Aorta (tissue), 5 donors: ENCODE results near the gene RPS6KA5. TPM values are rescaled to one million over a fixed set of nuclear protein-coding genes. Genes with fewer than 3 reads are reported as not detected.

Source experiments
- ATAC-seq: fragments of 200-7000 bp; cut with Tn5 transposase; one replicate; pipeline ENCODE4 v1.9.1; 2022; ENCODE audit warnings: moderate library complexity; ENCODE audit not compliant: low FRiP score
- DNase-seq, 2 donors: peaks; one replicate each; pipeline ENCODE4 v3.0.0-alpha.2; 2020
- H3K27ac ChIP-seq, 2 donors: one replicate each; pipeline ENCODE4 v1.5.1; 2013; ENCODE audit warnings: low read length in 2 of 2, mild to moderate bottlenecking in 2 of 2, moderate library complexity in 2 of 2, control low read depth in 1 of 2, inconsistent platforms in 1 of 2, low read depth in 1 of 2
- H3K27me3 ChIP-seq, 2 donors: one replicate each; pipeline ENCODE4 v1.6.1; 2013; ENCODE audit warnings: control low read depth in 1 of 2, low read length in 1 of 2, mild to moderate bottlenecking in 1 of 2, moderate library complexity in 1 of 2; ENCODE audit not compliant: insufficient read depth in 2 of 2, control insufficient read depth in 1 of 2
- H3K36me3 ChIP-seq, 2 donors: one replicate each; pipeline ENCODE4 v1.6.1; 2013; ENCODE audit warnings: control low read depth in 1 of 2, low read length in 1 of 2, mild to moderate bottlenecking in 1 of 2; ENCODE audit not compliant: insufficient read depth in 2 of 2, control insufficient read depth in 1 of 2
- H3K4me1 ChIP-seq, 2 donors: one replicate each; pipeline ENCODE4 v1.6.1; 2013; ENCODE audit warnings: low read length in 2 of 2, control low read depth in 1 of 2, mild to moderate bottlenecking in 1 of 2, moderate library complexity in 1 of 2; ENCODE audit not compliant: insufficient read depth in 2 of 2, control insufficient read depth in 1 of 2
- H3K4me3 ChIP-seq, 2 donors: one replicate each; pipeline ENCODE4 v1.5.1; 2013; ENCODE audit warnings: low read length in 2 of 2, control low read depth in 1 of 2, mild to moderate bottlenecking in 1 of 2
- H3K9me3 ChIP-seq: one replicate; pipeline ENCODE4 v1.6.1; 2013; ENCODE audit warnings: mild to moderate bottlenecking, low read length; ENCODE audit not compliant: control insufficient read depth
- WGBS, 2 donors: extraction: QIAGEN DNeasy Blood & Tissue Kit; methylation state at CpG; one replicate each; pipeline ENCODE4 v1.1.7; 2013; 5-methylcytosine and 5-hydroxymethylcytosine counted together
- intact Hi-C, 2 donors: fragments of 100-400 bp; cut with DNase I; formaldehyde crosslinking; loops; one replicate each; pipeline versions ENCODE4 v1.14.2 to v1.15.0; 2022
- polyA plus RNA-seq, 2 donors: library from polyadenylated mRNA; stranded (reverse); fragments of 200-250 nt; gene quantifications; one replicate each; pipeline ENCODE4 v1.2.3, GENCODE V29; 2013
- total RNA-seq, 2 donors: library from RNA; stranded (reverse); fragmentation: NEBNext Ultra II Directional; extraction: Animal tissue kit (Norgen Biotek cat#: 25700); gene quantifications; one replicate each; pipeline ENCODE4 v1.2.1, GENCODE V29; 2021
- donor health status: healthy with polysubstance abuse.
- donor health status: Bipolar disorder and iron deficiency.
- donor health status: DM: no; HTN: no; CAD: no.
- donor health status: DM: no; HTN: no; CAD: no.
- donor health status: DM: yes; HTN: yes; CAD: no.

The RPS6KA5 gene
- total and polyA plus RNA-seq, 4 donors, result 1.4 to 10.0 (median 3.0) TPM

GRCh38 chr14:90797919-90798318, 262.5 kb downstream of the RPS6KA5 start:
- DNase-seq (no peak), ATAC-seq (no peak)
- no peaks in the 10 kb centered on the region for H3K9me3 ChIP-seq
- H3K4me1 ChIP-seq, result no peaks in the 10 kb centered on the region
- H3K27me3 ChIP-seq, result no peaks in the 10 kb centered on the region
- no peak overlapping the region for H3K4me3 ChIP-seq
- WGBS, 2 donors, result 63 to 85% methylated on average over 13 of the region's 13 CpGs
- intact Hi-C loops, result no loop called here
- no peak overlapping the region for H3K27ac ChIP-seq
- H3K36me3 ChIP-seq, result no peaks in the 10 kb centered on the region

Other genes starting within 250 kb of the RPS6KA5 start
- 10 to 100 TPM; 52.0 to 57.4 TPM for gene TTC7B, start 244.2 kb downstream of the RPS6KA5 start, total RNA-seq
- 10 to 100 TPM; 17.9 to 28.2 TPM for gene TTC7B, start 244.2 kb downstream of the RPS6KA5 start, polyA plus RNA-seq
- 10 to 100 TPM; 23.5 to 55.5 TPM for gene DGLUCY, start 53.4 kb upstream of the RPS6KA5 start, total RNA-seq
- gene DGLUCY, start 53.4 kb upstream of the RPS6KA5 start, polyA plus RNA-seq, result 10 to 100 TPM; 11.9 to 15.1 TPM
- 1 to 10 TPM in 1 of 2 donors, under 1 TPM in 1; 0.84 to 6.3 TPM for gene GPR68, start 184.1 kb upstream of the RPS6KA5 start, total RNA-seq
- gene GPR68, start 184.1 kb upstream of the RPS6KA5 start, polyA plus RNA-seq, result under 1 TPM in 1 of 2 donors, not detected in 1; 0.10 TPM